H1 (cell line): ENCODE results near the gene RGL3. TPM values are rescaled to one million over a fixed set of nuclear protein-coding genes. Genes with fewer than 3 reads are reported as not detected.
A peak's percentile ranks its signal among the peaks of the same experiment; 100 is the strongest.

Source experiments
- CTCF ChIA-PET: fragments of 300-600 bp; sonication (Branson Sonifier 250); formaldehyde crosslinking; loops from one replicate; lab custom pipeline; 2021; ENCODE audit not compliant: partially characterized antibody; lab: Charles Lee
- POLR2A ChIA-PET: fragments of 300-600 bp; sonication (Branson Sonifier 250); formaldehyde crosslinking; loops from one replicate; lab custom pipeline; 2021; ENCODE audit warnings: inconsistent platforms; ENCODE audit not compliant: partially characterized antibody; lab: Charles Lee
- DNase-seq, 2 experiments: peaks; one replicate each; pipeline versions ENCODE4 v3.0.0 to v3.0.0-alpha.2; 2010 to 2022; ENCODE audit warnings: low spot score in 2 of 2, low read depth in 1 of 2, mixed read lengths in 1 of 2
- FAIRE-seq: peaks from 2 replicates; lab custom pipeline; 2011; peaks lifted over from hg19 to GRCh38; lab: Jason Lieb, UNC
- H2AFZ ChIP-seq: 2 replicates; pipeline ENCODE4 v1.8.1; 2012; ENCODE audit warnings: low read length, inconsistent platforms
- H2AK5ac ChIP-seq: 2 replicates; pipeline ENCODE4 v1.6.1; 2013; ENCODE audit warnings: low read depth, low read length
- H2BK120ac ChIP-seq: replicated peaks from 2 replicates; pipeline ENCODE3; 2013; ENCODE audit warnings: low read depth, low read length, inconsistent platforms
- H2BK12ac ChIP-seq: 2 replicates; pipeline ENCODE4 v1.6.1; 2013; ENCODE audit warnings: low read depth, low read length
- H2BK15ac ChIP-seq: 2 replicates; pipeline ENCODE4 v1.6.1; 2013; ENCODE audit warnings: low read length
- H2BK20ac ChIP-seq: 2 replicates; pipeline ENCODE4 v1.6.1; 2013; ENCODE audit warnings: low read length
- H2BK5ac ChIP-seq: 2 replicates; pipeline ENCODE4 v1.6.1; 2013; ENCODE audit warnings: low read depth, low read length
- H3K14ac ChIP-seq: 2 replicates; pipeline ENCODE4 v1.6.1; 2013; ENCODE audit warnings: inconsistent platforms; ENCODE audit not compliant: insufficient read length
- H3K18ac ChIP-seq: 2 replicates; pipeline ENCODE4 v1.6.1; 2013; ENCODE audit warnings: low read length; ENCODE audit errors: extremely low read depth
- H3K23ac ChIP-seq: 2 replicates; pipeline ENCODE4 v1.6.1; 2013; ENCODE audit warnings: inconsistent platforms; ENCODE audit not compliant: insufficient read length
- H3K23me2 ChIP-seq: 2 replicates; pipeline ENCODE4 v1.6.1; 2013; ENCODE audit warnings: low read depth, low read length
- H3K27ac ChIP-seq: 2 replicates; pipeline ENCODE4 v1.6.1; 2011; ENCODE audit warnings: low read depth, low read length, inconsistent platforms
- H3K27me3 ChIP-seq, 4 experiments: replicated peaks in 1 of 4; 1 replicate in 1 of 4; 2 replicates in 3 of 4; pipeline versions ENCODE4 v1.6.1 to v1.8.1; 2011 to 2013; ENCODE audit warnings: low read length in 3 of 4, mild to moderate bottlenecking in 3 of 4, inconsistent platforms in 2 of 4, mixed read lengths in 2 of 4, moderate library complexity in 1 of 4; ENCODE audit not compliant: control insufficient read depth in 3 of 4, insufficient read depth in 3 of 4; ENCODE audit errors: extremely low read depth in 1 of 4
- H3K36me3 ChIP-seq, 4 experiments: 2 replicates each; pipeline versions ENCODE4 v1.6.1 to v1.8.1; 2011 to 2013; ENCODE audit warnings: mild to moderate bottlenecking in 4 of 4, low read length in 3 of 4, moderate library complexity in 2 of 4, control low read depth in 1 of 4, inconsistent platforms in 1 of 4; ENCODE audit not compliant: insufficient read depth in 4 of 4, control insufficient read depth in 2 of 4
- H3K4ac ChIP-seq: replicated peaks from 2 replicates; pipeline ENCODE3; 2013; ENCODE audit warnings: low read length, low read depth, mixed read lengths, inconsistent platforms; ENCODE audit not compliant: insufficient read length
- H3K4me1 ChIP-seq, 4 experiments: replicated peaks in 1 of 4; 1 replicate in 1 of 4; 2 replicates in 3 of 4; pipeline versions ENCODE4 v1.6.1 to v1.8.1; 2011 to 2013; ENCODE audit warnings: low read length in 3 of 4, inconsistent platforms in 2 of 4, mixed read lengths in 1 of 4; ENCODE audit not compliant: insufficient read depth in 4 of 4, control insufficient read depth in 3 of 4
- H3K4me2 ChIP-seq, 2 experiments: 2 replicates each; pipeline versions ENCODE4 v1.6.1 to v1.8.1; 2011 to 2013; ENCODE audit warnings: low read depth in 2 of 2, low read length in 2 of 2, control low read depth in 1 of 2, inconsistent platforms in 1 of 2, mild to moderate bottlenecking in 1 of 2; ENCODE audit not compliant: insufficient read depth in 1 of 2
- H3K4me3 ChIP-seq, 4 experiments: fragments of 200-600, 300-600 bp in 1 of 4; sonication (generic), shearing (Covaris generic), sonication (Bioruptor Twin) in 1 of 4; 2 replicates each; pipeline versions ENCODE4 v1.5.1 to v1.8.1; 2011 to 2016; ENCODE audit warnings: low read length in 4 of 4, low read depth in 3 of 4, control low read depth in 2 of 4, inconsistent platforms in 2 of 4, mild to moderate bottlenecking in 2 of 4, mixed read lengths in 1 of 4, moderate library complexity in 1 of 4; ENCODE audit not compliant: insufficient read depth in 2 of 4; ENCODE audit errors: extremely low read depth in 1 of 4
- H3K56ac ChIP-seq: replicated peaks from 2 replicates; pipeline ENCODE3; 2013; ENCODE audit warnings: low read depth, mild to moderate bottlenecking, mixed read lengths, low read length, inconsistent platforms; ENCODE audit not compliant: insufficient read length
- H3K79me1 ChIP-seq: 2 replicates; pipeline ENCODE4 v1.6.1; 2013; ENCODE audit warnings: low read depth, low read length, control low read depth
- H3K79me2 ChIP-seq, 2 experiments: 2 replicates each; pipeline versions ENCODE4 v1.6.1 to v1.8.1; 2012 to 2013; ENCODE audit warnings: low read length in 2 of 2, mild to moderate bottlenecking in 2 of 2, inconsistent platforms in 1 of 2; ENCODE audit not compliant: insufficient read depth in 2 of 2, control insufficient read depth in 1 of 2
- H3K9ac ChIP-seq, 4 experiments: replicated peaks in 1 of 4; 1 replicate in 1 of 4; 2 replicates in 3 of 4; pipeline versions ENCODE4 v1.6.1 to v1.8.1; 2011 to 2013; ENCODE audit warnings: low read depth in 3 of 4, low read length in 3 of 4, control low read depth in 2 of 4, mild to moderate bottlenecking in 2 of 4, moderate library complexity in 2 of 4, inconsistent platforms in 1 of 4; ENCODE audit errors: extremely low read depth in 1 of 4
- H3K9me3 ChIP-seq, 2 experiments: 2 replicates each; pipeline versions ENCODE4 v1.6.1 to v1.8.1; 2012 to 2013; ENCODE audit warnings: mild to moderate bottlenecking in 2 of 2, moderate library complexity in 2 of 2, control low read depth in 1 of 2, inconsistent platforms in 1 of 2, low read depth in 1 of 2, low read length in 1 of 2, mixed read lengths in 1 of 2; ENCODE audit not compliant: insufficient read depth in 2 of 2
- H4K20me1 ChIP-seq, 2 experiments: replicated peaks in 1 of 2; 2 replicates each; pipeline versions ENCODE3 to v1.8.1; 2011 to 2013; ENCODE audit warnings: inconsistent platforms in 2 of 2, low read length in 2 of 2, mild to moderate bottlenecking in 1 of 2; ENCODE audit not compliant: insufficient read depth in 2 of 2, control insufficient read depth in 1 of 2
- H4K5ac ChIP-seq: 2 replicates; pipeline ENCODE4 v1.6.1; 2013; ENCODE audit warnings: low read length, low read depth, mixed read lengths, inconsistent platforms; ENCODE audit not compliant: insufficient read length
- H4K8ac ChIP-seq: 2 replicates; pipeline ENCODE4 v1.8.0; 2013; ENCODE audit warnings: mild to moderate bottlenecking, moderate library complexity, low read length, inconsistent platforms; ENCODE audit not compliant: insufficient read depth; ENCODE audit errors: extremely low read depth
- H4K91ac ChIP-seq: replicated peaks from 2 replicates; pipeline ENCODE3; 2013; ENCODE audit warnings: low read length, mixed read lengths, inconsistent platforms; ENCODE audit not compliant: insufficient read length
- CREB1 ChIP-seq: IDR thresholded peaks from 2 replicates; pipeline ENCODE4 v1.6.1; 2012; ENCODE audit warnings: inconsistent platforms
- KDM1A ChIP-seq: fragments of 200-600, 300-600 bp; sonication (generic); IDR thresholded peaks from 2 replicates; pipeline ENCODE4 v1.7.1; 2016; ENCODE audit warnings: mild to moderate bottlenecking, low read length, borderline replicate concordance
- MAX ChIP-seq: IDR thresholded peaks from 2 replicates; pipeline ENCODE4 v1.6.1; 2012; ENCODE audit warnings: inconsistent platforms
- POLR2A ChIP-seq, 2 experiments: IDR thresholded peaks; 1 replicate in 1 of 2; 2 replicates in 1 of 2; pipeline ENCODE4 v1.6.1; 2011; ENCODE audit warnings: low read depth in 2 of 2, low read length in 2 of 2, mild to moderate bottlenecking in 2 of 2; ENCODE audit errors: control extremely low read depth in 1 of 2
- POLR2AphosphoS5 ChIP-seq: IDR thresholded peaks from 2 replicates; pipeline ENCODE4 v1.6.1; 2011; ENCODE audit warnings: low read depth, low read length
- POU5F1 ChIP-seq: IDR thresholded peaks from 2 replicates; pipeline ENCODE4 v1.6.1; 2011; ENCODE audit warnings: low read depth, mild to moderate bottlenecking, low read length, moderate library complexity
- SRF ChIP-seq: IDR thresholded peaks from 2 replicates; pipeline ENCODE4 v1.6.1; 2011; ENCODE audit warnings: mild to moderate bottlenecking, low read depth, low read length, moderate library complexity
- ZNF274 ChIP-seq: IDR thresholded peaks from 2 replicates; pipeline ENCODE4 v1.7.0; 2012; ENCODE audit warnings: low read length, borderline replicate concordance; ENCODE audit errors: extremely low read depth
- WGBS, 2 experiments: shearing (Covaris generic) in 1 of 2; methylation state at CpG; one replicate each; pipeline versions ENCODE4 v1.1.6 to v1.1.7; 2013 to 2015; ENCODE audit warnings: low lambda C conversion rate in 2 of 2, mixed read lengths in 2 of 2, inconsistent platforms in 1 of 2, low coverage in 1 of 2, missing lambda C conversion rate in 1 of 2; ENCODE audit not compliant: insufficient replicate concordance in 2 of 2, insufficient coverage in 1 of 2, insufficient read length in 1 of 2; ENCODE audit errors: extremely low coverage in 1 of 2, missing lambda C conversion rate in 1 of 2; 5-methylcytosine and 5-hydroxymethylcytosine counted together
- polyA plus RNA-seq, 7 experiments: library from polyadenylated mRNA; depleted of rRNA in 3 of 7; stranded (reverse) in 5 of 7; unstranded in 2 of 7; fragments of >200 nt in 5 of 7; fragments of 200-250 nt in 2 of 7; gene quantifications; 1 replicate in 5 of 7; 2 replicates in 1 of 7; 4 replicates in 1 of 7; pipeline versions ENCODE4 v1.2.1 to v1.2.3, GENCODE V29; 2011 to 2013; ENCODE audit warnings: missing spikeins in 2 of 7, mixed read lengths in 2 of 7
- total RNA-seq: library from RNA; stranded (reverse); fragmentation: NEBNext Ultra II Directional; extraction: Animal tissue kit (Norgen Biotek cat#: 25700); gene quantifications from 2 replicates; pipeline ENCODE4 v1.2.1, GENCODE V29; 2021

RGL3 gene
- total and polyA plus RNA-seq, 2 of the 8 experiments (the other 6 are each of a cell fraction or from before 2014, with no cell fraction given) = 36.9 to 40.9 TPM

GRCh38 chr19:11361037-11361770, 57.9 kb downstream of the RGL3 start:
- H2BK20ac ChIP-seq = no peak overlapping the region
- DNase-seq = peak in 1 of 2 experiments; percentile 100
- ChIA-PET POLR2A (interaction anchor here (0.5 to 3.1 kb wide), 15 partner anchors 9 to 272 kb away, joined by 3 to 34 read pairs (median 4); partner anchors contain the start of genes EPOR, LDLR, RGL3 and SWSAP1), CTCF (interaction anchor here (1.1 to 2.8 kb wide), 13 partner anchors 9 to 121 kb away, joined by 3 to 26 read pairs (median 4); partner anchors contain the start of genes CCDC159, EPOR, ODAD3 and PRKCSH)
- H3K14ac ChIP-seq = no peak overlapping the region
- peaks cover 0 to 2% of the 10 kb centered on the region in 2 experiments for H4K20me1 ChIP-seq
- H3K23ac ChIP-seq = no peak overlapping the region
- peak overlapping the region; percentile 91; the same call in 1 of the 2 replicates for H2AFZ ChIP-seq
- no peak overlapping the region for H3K4ac ChIP-seq
- H3K9ac ChIP-seq = peak overlapping the region in 2 of 4 experiments; percentile 32 to 38; a peak in 3 of 7 replicates
- H3K4me3 ChIP-seq = peak overlapping the region; percentile 46 to 62 (median 56)
- H3K36me3 ChIP-seq = no peaks in the 10 kb centered on the region
- H3K27me3 ChIP-seq = peaks cover 0 to 11% (median 5%) of the 10 kb centered on the region in 4 experiments; a peak in 3 of 7 replicates
- no peak overlapping the region for H2AK5ac ChIP-seq
- WGBS, 2 experiments = 9% methylated on average over 38 of the region's 43 CpGs; no CpG with 5 or more reads in 1 of the 2 experiments
- H4K91ac ChIP-seq = peak overlapping the region; percentile 25
- peak overlapping the region; percentile 92 to 96 for H3K4me2 ChIP-seq
- H4K5ac ChIP-seq = no peak overlapping the region
- H3K4me1 ChIP-seq = peaks cover 0 to 9% (median 5%) of the 10 kb centered on the region in 4 experiments
- H3K23me2 ChIP-seq = peaks cover 10% of the 10 kb centered on the region; the same call in 1 of the 2 replicates
- H3K27ac ChIP-seq = 0 out of 2 replicates have a peak overlapping the region, but pooled peaks have one; percentile 19
- peak overlapping the region; percentile 75; the same call in 1 of the 2 replicates for H2BK12ac ChIP-seq
- H2BK15ac ChIP-seq = peak overlapping the region; percentile 98; the same call in 1 of the 2 replicates
- no peaks in the 10 kb centered on the region for H3K9me3 ChIP-seq
- FAIRE-seq = peak; percentile 94
- peak overlapping the region; percentile 4; the same call in 1 of the 2 replicates for H4K8ac ChIP-seq
- no peaks in the 10 kb centered on the region for H3K79me1 ChIP-seq
- H3K56ac ChIP-seq = no peak overlapping the region
- H2BK120ac ChIP-seq = no peak overlapping the region
- H3K18ac ChIP-seq = peak overlapping the region; percentile 79; the same call in 1 of the 2 replicates
- H2BK5ac ChIP-seq = peak overlapping the region; percentile 87; the same call in 1 of the 2 replicates
- no peaks in the 10 kb centered on the region for H3K79me2 ChIP-seq
- TF ChIP-seq POLR2A (IDR thresholded peaks at IDR 0.05; ENCODE audit: control extremely low read depth in 1 of 2, low read depth in 2 of 2, low read length in 2 of 2) (peak in 1 of 2 experiments; percentile 46; a peak in 1 of 3 replicates), CREB1 (0 out of 2 replicates have a peak, but pooled peaks have one; percentile 30), POU5F1 (no peak), ZNF274 (no peak), SRF (no peak), KDM1A (no peak), MAX (peak; percentile 95), POLR2AphosphoS5 (peak; percentile 39; the same call in 1 of the 2 replicates)
